H1 (cell line): Measurements from ENCODE around the gene TAF4. TPM values are rescaled to one million over a fixed set of nuclear protein-coding genes. Genes with fewer than 3 reads are reported as not detected.

Experiments
- BCL11A ChIP-seq, 2 experiments: IDR thresholded peaks; one replicate each; pipeline ENCODE4 v1.6.1; 2011; ENCODE audit warnings: low read depth in 2 of 2, low read length in 2 of 2, mild to moderate bottlenecking in 2 of 2
- CBX8 ChIP-seq: fragments of 300-800, 300-1000 bp; sonication (generic); IDR thresholded peaks from 2 replicates; pipeline ENCODE4 v1.7.1; 2016; ENCODE audit warnings: low read depth, low read length, borderline replicate concordance
- HDAC6 ChIP-seq: IDR thresholded peaks from one replicate; pipeline ENCODE4 v1.7.1; 2012; ENCODE audit warnings: low read depth, mild to moderate bottlenecking, inconsistent platforms, low read length, moderate library complexity
- JUN ChIP-seq: IDR thresholded peaks from 2 replicates; pipeline ENCODE4 v1.6.1; 2011; ENCODE audit warnings: low read depth, mild to moderate bottlenecking, improper control_type of control experiment, low read length
- RAD21 ChIP-seq, 2 experiments: IDR thresholded peaks in 1 of 2; conservative IDR thresholded peaks in 1 of 2; 2 replicates each; pipeline ENCODE4 v1.6.1; 2011; ENCODE audit warnings: low read depth in 2 of 2, low read length in 2 of 2, improper control_type of control experiment in 1 of 2, inconsistent platforms in 1 of 2, mild to moderate bottlenecking in 1 of 2, moderate library complexity in 1 of 2
- RFX5 ChIP-seq: IDR thresholded peaks from 2 replicates; pipeline ENCODE4 v1.6.1; 2011; ENCODE audit warnings: low read depth, low read length, improper control_type of control experiment, borderline replicate concordance
- RNF2 ChIP-seq: fragments of 200-900, 300-1000 bp; sonication (generic); IDR thresholded peaks from 2 replicates; pipeline ENCODE4 v1.7.1; 2016; ENCODE audit warnings: borderline replicate concordance, low read depth, mild to moderate bottlenecking, antibody characterized with exemption, low read length; ENCODE audit not compliant: poor library complexity, severe bottlenecking; ENCODE audit errors: missing control alignments
- SIN3A ChIP-seq, 2 experiments: IDR thresholded peaks in 1 of 2; conservative IDR thresholded peaks in 1 of 2; 2 replicates each; pipeline ENCODE4 v1.6.1; 2011 to 2012; ENCODE audit warnings: low read length in 2 of 2, improper control_type of control experiment in 1 of 2, low read depth in 1 of 2, mild to moderate bottlenecking in 1 of 2
- SP1 ChIP-seq: IDR thresholded peaks from 2 replicates; pipeline ENCODE4 v1.6.1; 2011; ENCODE audit warnings: low read depth, low read length
- SP2 ChIP-seq: IDR thresholded peaks from 2 replicates; pipeline ENCODE4 v1.6.1; 2012; ENCODE audit warnings: mild to moderate bottlenecking, low read length, inconsistent platforms
- polyA plus RNA-seq, 7 experiments: library from polyadenylated mRNA; depleted of rRNA in 3 of 7; stranded (reverse) in 5 of 7; unstranded in 2 of 7; fragments of >200 nt in 5 of 7; fragments of 200-250 nt in 2 of 7; gene quantifications; 1 replicate in 5 of 7; 2 replicates in 1 of 7; 4 replicates in 1 of 7; pipeline versions ENCODE4 v1.2.1 to v1.2.3, GENCODE V29; 2011 to 2013; ENCODE audit warnings: missing spikeins in 2 of 7, mixed read lengths in 2 of 7
- total RNA-seq: library from RNA; stranded (reverse); fragmentation: NEBNext Ultra II Directional; extraction: Animal tissue kit (Norgen Biotek cat#: 25700); gene quantifications from 2 replicates; pipeline ENCODE4 v1.2.1, GENCODE V29; 2021
- TF ChIP-seq, protein P1 (sequence below): fragments of 300-600 bp; sonication (generic); IDR thresholded peaks from 2 replicates; pipeline ENCODE4 v1.7.1; 2012; ENCODE audit warnings: low read length, moderate library complexity, mild to moderate bottlenecking, inconsistent platforms; ENCODE audit not compliant: insufficient replicate concordance

The TAF4 gene
- total and polyA plus RNA-seq, 2 of the 8 experiments (the other 6 are each of a cell fraction or from before 2014, with no cell fraction given) = 16.0 to 30.1 TPM

DNA sequence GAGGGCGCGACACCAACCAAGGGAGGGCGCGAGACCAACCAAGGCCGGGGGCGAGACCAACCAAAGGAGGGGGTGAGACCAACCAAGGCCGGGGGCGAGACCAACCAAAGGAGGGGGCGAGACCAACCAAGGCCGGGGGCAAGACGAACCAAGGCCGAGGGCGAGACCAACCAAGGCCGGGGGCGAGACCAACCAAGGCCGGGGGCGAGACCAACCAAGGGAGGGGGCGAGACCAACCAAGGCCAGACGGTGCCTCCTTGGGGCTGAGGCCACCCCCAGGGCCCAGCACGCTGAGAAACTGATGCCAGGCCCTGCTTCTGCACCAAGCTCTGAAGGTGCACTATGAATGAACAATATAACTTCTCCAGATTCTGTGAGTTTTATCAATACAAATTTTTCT is 87.2 kb downstream of the TAF4 start (continued):
- TF ChIP-seq, protein P1, sequence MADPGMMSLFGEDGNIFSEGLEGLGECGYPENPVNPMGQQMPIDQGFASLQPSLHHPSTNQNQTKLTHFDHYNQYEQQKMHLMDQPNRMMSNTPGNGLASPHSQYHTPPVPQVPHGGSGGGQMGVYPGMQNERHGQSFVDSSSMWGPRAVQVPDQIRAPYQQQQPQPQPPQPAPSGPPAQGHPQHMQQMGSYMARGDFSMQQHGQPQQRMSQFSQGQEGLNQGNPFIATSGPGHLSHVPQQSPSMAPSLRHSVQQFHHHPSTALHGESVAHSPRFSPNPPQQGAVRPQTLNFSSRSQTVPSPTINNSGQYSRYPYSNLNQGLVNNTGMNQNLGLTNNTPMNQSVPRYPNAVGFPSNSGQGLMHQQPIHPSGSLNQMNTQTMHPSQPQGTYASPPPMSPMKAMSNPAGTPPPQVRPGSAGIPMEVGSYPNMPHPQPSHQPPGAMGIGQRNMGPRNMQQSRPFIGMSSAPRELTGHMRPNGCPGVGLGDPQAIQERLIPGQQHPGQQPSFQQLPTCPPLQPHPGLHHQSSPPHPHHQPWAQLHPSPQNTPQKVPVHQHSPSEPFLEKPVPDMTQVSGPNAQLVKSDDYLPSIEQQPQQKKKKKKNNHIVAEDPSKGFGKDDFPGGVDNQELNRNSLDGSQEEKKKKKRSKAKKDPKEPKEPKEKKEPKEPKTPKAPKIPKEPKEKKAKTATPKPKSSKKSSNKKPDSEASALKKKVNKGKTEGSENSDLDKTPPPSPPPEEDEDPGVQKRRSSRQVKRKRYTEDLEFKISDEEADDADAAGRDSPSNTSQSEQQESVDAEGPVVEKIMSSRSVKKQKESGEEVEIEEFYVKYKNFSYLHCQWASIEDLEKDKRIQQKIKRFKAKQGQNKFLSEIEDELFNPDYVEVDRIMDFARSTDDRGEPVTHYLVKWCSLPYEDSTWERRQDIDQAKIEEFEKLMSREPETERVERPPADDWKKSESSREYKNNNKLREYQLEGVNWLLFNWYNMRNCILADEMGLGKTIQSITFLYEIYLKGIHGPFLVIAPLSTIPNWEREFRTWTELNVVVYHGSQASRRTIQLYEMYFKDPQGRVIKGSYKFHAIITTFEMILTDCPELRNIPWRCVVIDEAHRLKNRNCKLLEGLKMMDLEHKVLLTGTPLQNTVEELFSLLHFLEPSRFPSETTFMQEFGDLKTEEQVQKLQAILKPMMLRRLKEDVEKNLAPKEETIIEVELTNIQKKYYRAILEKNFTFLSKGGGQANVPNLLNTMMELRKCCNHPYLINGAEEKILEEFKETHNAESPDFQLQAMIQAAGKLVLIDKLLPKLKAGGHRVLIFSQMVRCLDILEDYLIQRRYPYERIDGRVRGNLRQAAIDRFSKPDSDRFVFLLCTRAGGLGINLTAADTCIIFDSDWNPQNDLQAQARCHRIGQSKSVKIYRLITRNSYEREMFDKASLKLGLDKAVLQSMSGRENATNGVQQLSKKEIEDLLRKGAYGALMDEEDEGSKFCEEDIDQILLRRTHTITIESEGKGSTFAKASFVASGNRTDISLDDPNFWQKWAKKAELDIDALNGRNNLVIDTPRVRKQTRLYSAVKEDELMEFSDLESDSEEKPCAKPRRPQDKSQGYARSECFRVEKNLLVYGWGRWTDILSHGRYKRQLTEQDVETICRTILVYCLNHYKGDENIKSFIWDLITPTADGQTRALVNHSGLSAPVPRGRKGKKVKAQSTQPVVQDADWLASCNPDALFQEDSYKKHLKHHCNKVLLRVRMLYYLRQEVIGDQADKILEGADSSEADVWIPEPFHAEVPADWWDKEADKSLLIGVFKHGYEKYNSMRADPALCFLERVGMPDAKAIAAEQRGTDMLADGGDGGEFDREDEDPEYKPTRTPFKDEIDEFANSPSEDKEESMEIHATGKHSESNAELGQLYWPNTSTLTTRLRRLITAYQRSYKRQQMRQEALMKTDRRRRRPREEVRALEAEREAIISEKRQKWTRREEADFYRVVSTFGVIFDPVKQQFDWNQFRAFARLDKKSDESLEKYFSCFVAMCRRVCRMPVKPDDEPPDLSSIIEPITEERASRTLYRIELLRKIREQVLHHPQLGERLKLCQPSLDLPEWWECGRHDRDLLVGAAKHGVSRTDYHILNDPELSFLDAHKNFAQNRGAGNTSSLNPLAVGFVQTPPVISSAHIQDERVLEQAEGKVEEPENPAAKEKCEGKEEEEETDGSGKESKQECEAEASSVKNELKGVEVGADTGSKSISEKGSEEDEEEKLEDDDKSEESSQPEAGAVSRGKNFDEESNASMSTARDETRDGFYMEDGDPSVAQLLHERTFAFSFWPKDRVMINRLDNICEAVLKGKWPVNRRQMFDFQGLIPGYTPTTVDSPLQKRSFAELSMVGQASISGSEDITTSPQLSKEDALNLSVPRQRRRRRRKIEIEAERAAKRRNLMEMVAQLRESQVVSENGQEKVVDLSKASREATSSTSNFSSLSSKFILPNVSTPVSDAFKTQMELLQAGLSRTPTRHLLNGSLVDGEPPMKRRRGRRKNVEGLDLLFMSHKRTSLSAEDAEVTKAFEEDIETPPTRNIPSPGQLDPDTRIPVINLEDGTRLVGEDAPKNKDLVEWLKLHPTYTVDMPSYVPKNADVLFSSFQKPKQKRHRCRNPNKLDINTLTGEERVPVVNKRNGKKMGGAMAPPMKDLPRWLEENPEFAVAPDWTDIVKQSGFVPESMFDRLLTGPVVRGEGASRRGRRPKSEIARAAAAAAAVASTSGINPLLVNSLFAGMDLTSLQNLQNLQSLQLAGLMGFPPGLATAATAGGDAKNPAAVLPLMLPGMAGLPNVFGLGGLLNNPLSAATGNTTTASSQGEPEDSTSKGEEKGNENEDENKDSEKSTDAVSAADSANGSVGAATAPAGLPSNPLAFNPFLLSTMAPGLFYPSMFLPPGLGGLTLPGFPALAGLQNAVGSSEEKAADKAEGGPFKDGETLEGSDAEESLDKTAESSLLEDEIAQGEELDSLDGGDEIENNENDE = no peak
- TF ChIP-seq HDAC6 (no peak), SP1 (no peak), JUN (no peak), BCL11A (IDR thresholded peaks at IDR 0.05; ENCODE audit: low read depth in 2 of 2, low read length in 2 of 2) (no peak), SIN3A (conservative IDR thresholded peaks at IDR 0.05 in 1 of 2, IDR thresholded peaks at IDR 0.05 in 1 of 2; ENCODE audit: low read depth in 1 of 2, low read length in 2 of 2) (no peak), CBX8 (no peak), RFX5 (no peak), SP2 (no peak), RAD21 (IDR thresholded peaks at IDR 0.05 in 1 of 2, conservative IDR thresholded peaks at IDR 0.05 in 1 of 2; ENCODE audit: low read depth in 2 of 2, low read length in 2 of 2) (no peak), RNF2 (no peak)
